ENCODE results near the gene SLC6A17.

- TF ChIP-seq POLR2A (IDR thresholded peaks at IDR 0.05) (no peak), CTCF (IDR thresholded peaks at IDR 0.05) (no peak)
These were observed 59.7 kb downstream of the SLC6A17 start, which contains the start of gene KCNC4 for GRCh38 chr1:110209715-110210603.

Measured in right lobe of liver (tissue), 4 donors.